Limb (tissue), 2 donors: ENCODE data around the gene ENDOG.
A peak's percentile ranks its signal among the peaks of the same experiment; 100 is the strongest.
"Not testable (repeated sequence)": the region's sequence is repeated elsewhere in the genome, so short reads cannot be mapped to it uniquely, and the experiment has no call there.

Experiments
- DNase-seq, 2 donors: peaks; one replicate each; pipeline ENCODE4 v3.0.0-alpha.2; 2016; ENCODE audit errors: extremely low spot score in 2 of 2

The ENDOG gene

GRCh38 chr9:128828719-128829452, 10.6 kb downstream of the ENDOG start:
- DNase-seq = no peak

- peak; percentile 95 to 96 for DNase-seq
These were observed 11.4 kb downstream of the ENDOG start, which contains the start of gene SPOUT1 for GRCh38 chr9:128829477-128830251. Gene SPOUT1, minus strand, starts transcription at chr9:128829794. Its CDS starts 14 bp downstream, at chr9:128829780.

DNA sequence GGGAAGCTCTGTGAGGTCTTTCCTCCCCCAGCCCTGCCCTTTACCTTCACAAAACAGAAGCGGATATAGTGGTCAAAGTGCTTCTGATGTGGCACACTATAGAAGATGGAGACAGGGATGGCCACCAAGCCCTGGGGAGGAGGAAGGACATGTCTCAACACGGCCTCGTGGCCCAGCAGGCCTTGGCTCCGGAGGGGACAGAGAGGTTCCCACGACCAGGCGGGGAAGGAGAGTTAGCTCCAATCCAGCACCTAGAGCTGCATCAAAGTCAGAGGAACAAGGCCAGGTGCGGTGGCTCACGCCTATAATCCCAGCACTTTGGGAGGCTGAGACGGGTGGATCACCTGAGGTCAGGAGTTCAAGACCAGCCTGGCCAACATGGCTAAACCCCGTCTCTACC, 15.4 kb downstream of the ENDOG start:
- DNase-seq = no peak

DNA sequence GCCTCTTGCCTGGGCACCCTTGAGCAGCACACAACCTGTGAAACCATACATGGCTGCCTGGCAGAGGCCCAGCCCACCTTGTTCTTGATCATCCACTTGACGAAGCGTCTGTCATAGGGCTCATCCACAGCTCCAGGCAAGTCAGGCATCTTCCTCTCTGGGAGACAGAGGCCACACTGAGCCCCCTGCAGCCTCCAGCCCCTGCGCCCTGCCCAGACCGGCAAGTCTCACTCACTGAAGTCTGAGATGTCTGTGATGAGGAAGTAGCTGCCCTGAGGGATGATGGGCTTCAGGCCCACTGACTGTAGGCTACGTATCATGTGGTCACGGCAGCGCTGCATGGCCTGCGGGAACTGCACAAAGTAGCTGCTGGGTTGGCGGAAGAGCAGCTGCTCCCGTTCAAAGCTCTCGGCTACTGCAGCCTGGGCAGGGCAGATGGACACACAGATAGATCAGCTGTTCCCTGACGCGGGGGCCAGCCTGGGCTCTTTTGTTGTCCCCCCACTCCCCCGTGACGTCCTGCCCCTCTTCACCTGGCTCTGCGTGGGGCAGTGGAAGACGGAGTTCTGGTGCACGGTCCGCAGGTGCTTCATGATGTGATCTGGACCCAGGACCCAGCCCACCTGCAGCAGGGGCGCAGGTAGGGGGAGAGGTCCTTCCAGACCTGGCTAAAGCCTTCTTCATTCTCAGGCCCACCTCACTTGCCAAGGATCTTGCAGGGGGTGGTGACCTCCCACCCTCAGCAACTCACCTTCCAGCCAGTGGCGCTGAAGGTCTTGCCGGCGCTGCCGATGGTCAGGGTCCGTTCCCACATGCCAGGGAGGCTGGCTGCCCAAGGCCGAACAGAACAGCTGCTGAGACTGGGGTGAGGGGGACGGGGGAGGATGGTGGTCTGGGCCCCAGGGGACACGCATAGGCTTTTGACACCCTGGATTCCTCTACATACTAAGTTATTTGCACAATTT, 17.2 kb downstream of the ENDOG start:
- no peak for DNase-seq

- DNase-seq = no peak
These were observed 18.3 kb downstream of the ENDOG start for GRCh38 chr9:128836509-128837145.

GRCh38 chr9:128838338-128838737, 20.0 kb downstream of the ENDOG start:
- no peak for DNase-seq

GRCh38 chr9:128840524-128840923, 22.2 kb downstream of the ENDOG start:
- no peak for DNase-seq

DNA sequence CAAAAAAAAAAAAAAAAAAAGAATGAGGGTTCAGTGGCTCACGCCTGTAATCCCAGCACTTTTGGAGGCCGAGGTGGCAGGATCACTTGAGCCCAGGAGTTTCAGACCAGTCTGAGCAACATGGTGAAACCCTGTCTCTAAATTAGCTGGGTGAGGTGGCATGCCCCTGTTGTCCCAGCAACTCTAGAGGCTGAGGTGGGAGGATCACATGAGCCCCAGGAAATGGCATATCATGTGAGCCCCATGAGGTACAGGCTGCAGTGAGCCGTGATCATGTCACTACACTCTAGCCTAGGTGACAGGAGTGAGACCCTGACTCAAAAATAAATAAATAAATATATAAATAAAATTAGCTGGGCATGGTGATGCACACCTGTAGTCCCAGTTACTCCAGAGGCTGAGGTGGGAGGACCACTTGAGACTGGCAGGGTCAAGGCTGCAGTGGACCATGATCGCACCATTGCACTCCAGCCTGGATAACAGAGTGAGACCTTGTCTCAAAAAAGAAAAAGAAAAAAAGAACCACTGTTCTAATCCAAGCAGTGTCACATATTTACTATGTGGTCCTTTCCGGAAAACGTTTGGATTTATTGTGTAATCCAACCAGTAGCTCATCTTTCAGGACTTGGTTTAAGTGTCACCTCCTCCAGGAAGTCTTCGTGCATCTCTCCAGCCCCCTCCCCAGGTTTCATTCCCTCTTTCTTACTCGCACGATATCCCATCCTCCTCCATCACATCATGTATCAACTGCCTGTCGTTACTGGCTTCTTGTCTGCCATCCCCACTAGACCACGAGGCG, 23.6 kb downstream of the ENDOG start:
- DNase-seq = no peak

- DNase-seq = not testable (repeated sequence)
These were observed 24.9 kb downstream of the ENDOG start for GRCh38 chr9:128843171-128843570.

GRCh38 chr9:128845186-128845931, 27.1 kb downstream of the ENDOG start:
- DNase-seq = no peak

- DNase-seq = no peak
These were observed 28.4 kb downstream of the ENDOG start for GRCh38 chr9:128846680-128847030.

- no peak for DNase-seq
These were observed 29.5 kb downstream of the ENDOG start for GRCh38 chr9:128847803-128848202.

GRCh38 chr9:128851024-128851423, 32.7 kb downstream of the ENDOG start:
- DNase-seq = not testable (repeated sequence)

GRCh38 chr9:128851779-128852600, 33.7 kb downstream of the ENDOG start:
- not testable (repeated sequence) for DNase-seq

- DNase-seq = not testable (repeated sequence)
These were observed 34.3 kb downstream of the ENDOG start for GRCh38 chr9:128852646-128853045.

GRCh38 chr9:128854454-128854853, 36.2 kb downstream of the ENDOG start:
- not testable (repeated sequence) for DNase-seq

- DNase-seq = not testable (repeated sequence)
These were observed 40.2 kb downstream of the ENDOG start for GRCh38 chr9:128858476-128858875.

- no peak for DNase-seq
These were observed 42.6 kb downstream of the ENDOG start for GRCh38 chr9:128860937-128861336.

DNA sequence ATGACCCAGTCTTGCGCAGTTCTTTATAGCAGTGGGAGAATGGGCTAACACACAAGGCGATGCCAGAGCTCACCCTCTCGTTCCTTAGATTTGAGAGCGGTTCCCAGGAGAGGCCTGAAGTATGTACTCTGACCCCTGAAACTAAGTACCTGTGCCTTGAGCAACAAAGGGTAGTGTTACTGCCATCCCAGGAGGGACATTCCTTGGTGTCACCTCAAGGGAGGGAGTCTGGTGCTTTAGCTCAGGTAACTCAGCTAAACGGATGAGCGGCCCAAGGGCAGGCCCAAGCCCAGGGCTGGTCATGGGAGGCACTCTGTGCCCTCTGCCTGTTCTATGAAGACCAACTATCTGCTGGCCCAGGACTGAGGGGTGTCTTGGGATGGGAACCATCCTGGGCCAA, 43.2 kb downstream of the ENDOG start:
- DNase-seq = no peak
